NCI-H345 treated with DMSO at 0.1 percent for 48 hours (cell line): ENCODE results near the gene NT5M.

Source experiments
- DNase-seq: peaks from one replicate; lab custom pipeline; 2025; ENCODE audit not compliant: unreplicated experiment; lab: John Stamatoyannopoulos, UW

NT5M gene

GRCh38 chr17:17393976-17394375 is 90.8 kb downstream of the NT5M start:
- no peak for DNase-seq

DNA sequence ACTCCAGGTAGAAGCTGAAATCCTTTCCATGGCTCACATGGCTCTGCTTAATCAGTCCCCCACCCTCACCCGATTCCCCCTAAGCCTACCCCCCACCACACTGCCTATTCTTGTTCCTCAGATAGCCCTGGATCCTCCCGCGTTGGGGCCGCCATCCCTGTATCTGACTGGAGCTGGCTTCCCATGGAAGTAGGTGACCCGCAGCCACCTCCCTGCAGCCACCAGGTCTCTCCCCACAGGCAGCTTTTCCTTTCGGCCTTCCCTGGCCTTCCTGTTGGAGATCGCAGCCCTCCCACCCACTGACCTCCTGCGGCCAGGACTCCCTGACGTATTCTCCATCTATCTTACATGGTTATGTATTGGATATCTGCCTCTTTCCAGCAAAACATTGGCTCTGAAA is 91.3 kb downstream of the NT5M start:
- DNase-seq, result no peak

DNA sequence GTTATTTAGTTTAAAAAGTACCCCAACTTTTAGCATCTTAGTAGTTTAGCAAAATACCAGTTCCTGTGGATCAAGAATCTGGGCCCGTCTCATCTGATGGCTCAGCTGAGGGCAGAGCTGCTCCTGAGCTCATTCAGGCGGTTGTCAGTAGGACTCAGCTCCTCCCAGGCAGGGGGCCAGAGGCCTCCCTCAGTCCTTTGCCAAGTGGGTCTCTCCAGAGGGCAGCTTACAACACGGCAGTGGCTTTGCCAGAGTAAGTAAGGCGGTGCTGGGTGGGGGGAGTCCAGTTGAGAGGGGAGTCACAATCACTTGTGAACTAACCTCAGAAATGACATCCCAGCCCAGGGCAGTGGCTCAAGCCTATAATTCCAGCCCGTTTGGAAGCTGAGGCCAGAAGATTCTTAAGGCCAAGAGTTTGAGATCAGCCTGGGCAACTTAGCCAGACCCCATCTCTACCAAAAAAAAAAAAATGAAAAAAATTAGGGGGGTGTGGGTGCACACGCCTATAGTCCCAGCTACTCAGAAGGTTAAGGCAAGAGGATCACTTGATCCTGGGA is 92.2 kb downstream of the NT5M start:
- DNase-seq, result no peak

- no peak for DNase-seq
Observed at GRCh38 chr17:17395885-17396284, 92.7 kb downstream of the NT5M start.
